GM12878 (cell line): ENCODE data around the gene MEGF11. TPM values are rescaled to one million over a fixed set of nuclear protein-coding genes. Genes with fewer than 3 reads are reported as not detected.

Source experiments
- ATAC-seq: fragments of 200-7000 bp; cut with Tn5 transposase; 3 replicates; pipeline ENCODE4 v1.9.1; 2020; ENCODE audit warnings: mild to moderate bottlenecking, moderate library complexity
- BruUV-seq: library from RNA; stranded (reverse); fragments of 400-500 nt; replicated peaks from 2 replicates; lab custom pipeline; 2021; lab: Mats Ljungman, UMichigan
- CTCF ChIA-PET: fragments of 300-600 bp; sonication (Branson Sonifier 250); formaldehyde crosslinking; extraction: SDS; loops from one replicate; lab custom pipeline; 2021; ENCODE audit warnings: inconsistent platforms; lab: Yijun Ruan, JAX
- POLR2A ChIA-PET: fragments of 350-600 bp; formaldehyde crosslinking; extraction: SDS; loops from one replicate; lab custom pipeline; 2021; ENCODE audit warnings: inconsistent platforms; lab: Charles Lee
- RAD21 ChIA-PET: fragments of 300-600 bp; sonication (Branson Sonifier 250); formaldehyde crosslinking; loops from one replicate; lab custom pipeline; 2023; ENCODE audit warnings: antibody characterized with exemption; ENCODE audit not compliant: unreplicated experiment; lab: Charles Lee
- SMC1A ChIA-PET: fragments of 300-600 bp; sonication (Branson Sonifier 250); formaldehyde crosslinking; loops from one replicate; lab custom pipeline; 2023; ENCODE audit not compliant: unreplicated experiment, uncharacterized antibody; lab: Charles Lee
- DNase-seq: peaks from one replicate; pipeline ENCODE4 v3.0.0-alpha.2; 2011; ENCODE audit warnings: low read depth, low spot score
- FAIRE-seq: peaks from 3 replicates; lab custom pipeline; 2011; peaks lifted over from hg19 to GRCh38; lab: Jason Lieb, UNC
- H2AFZ ChIP-seq: 2 replicates; pipeline ENCODE4 v1.6.0; 2011; ENCODE audit warnings: low read depth, low read length, control low read depth; ENCODE audit not compliant: control insufficient read depth
- H3K27ac ChIP-seq: 2 replicates; pipeline ENCODE4 v1.5.1; 2011; ENCODE audit warnings: control low read depth; ENCODE audit not compliant: control insufficient read depth, insufficient read depth
- H3K27me3 ChIP-seq, 2 experiments: replicated peaks in 1 of 2; 2 replicates each; pipeline versions ENCODE4 v1.6.0 to v1.6.1; 2011; ENCODE audit warnings: low read length in 1 of 2; ENCODE audit not compliant: control insufficient read depth in 2 of 2, insufficient read depth in 2 of 2
- H3K36me3 ChIP-seq, 2 experiments: 2 replicates each; pipeline ENCODE4 v1.5.1; 2011; ENCODE audit warnings: low read length in 1 of 2; ENCODE audit not compliant: control insufficient read depth in 2 of 2, insufficient read depth in 2 of 2
- H3K4me1 ChIP-seq: 2 replicates; pipeline ENCODE4 v1.6.1; 2011; ENCODE audit warnings: mild to moderate bottlenecking, low read length, moderate library complexity, mixed read lengths; ENCODE audit not compliant: control insufficient read depth, insufficient read depth
- H3K4me2 ChIP-seq: 2 replicates; pipeline ENCODE4 v1.6.0; 2011; ENCODE audit warnings: control low read depth; ENCODE audit not compliant: control insufficient read depth, insufficient read depth
- H3K4me3 ChIP-seq: fragments of 200-600 bp; sonication (generic); 2 replicates; pipeline ENCODE4 v1.5.1; 2016
- H3K79me2 ChIP-seq: 2 replicates; pipeline ENCODE4 v1.6.0; 2011; ENCODE audit warnings: low read length; ENCODE audit not compliant: control insufficient read depth, insufficient read depth
- H3K9ac ChIP-seq: 2 replicates; pipeline ENCODE4 v1.8.0; 2011; ENCODE audit warnings: low read length, control low read depth, mixed read lengths; ENCODE audit not compliant: control insufficient read depth, insufficient read depth
- H3K9me3 ChIP-seq: replicated peaks from 3 replicates; pipeline ENCODE4 v1.5.1; 2011; ENCODE audit warnings: mild to moderate bottlenecking, low read length; ENCODE audit not compliant: control insufficient read depth, insufficient read depth
- H4K20me1 ChIP-seq: 2 replicates; pipeline ENCODE4 v1.6.0; 2011; ENCODE audit not compliant: control insufficient read depth, insufficient read depth
- POLR2A ChIP-seq: IDR thresholded peaks from 2 replicates; pipeline ENCODE4 v1.6.1; 2011; ENCODE audit warnings: low read depth, mild to moderate bottlenecking, low read length
- ZSCAN29 ChIP-seq: fragments of 450-650 bp; IDR thresholded peaks from 2 replicates; pipeline ENCODE4 v1.6.1; 2017; ENCODE audit warnings: mild to moderate bottlenecking, moderate library complexity
- WGBS: methylation state at CpG from one replicate; pipeline ENCODE4 v1.1.6; 2016; ENCODE audit warnings: low lambda C conversion rate; ENCODE audit not compliant: insufficient replicate concordance, insufficient coverage; ENCODE audit errors: missing lambda C conversion rate; 5-methylcytosine and 5-hydroxymethylcytosine counted together
- in situ Hi-C: fragments of 300-500 bp; cut with MboI; formaldehyde crosslinking; loops from 9 replicates; pipeline ENCODE4 v1.14.3; 2018; ENCODE audit warnings: mixed read lengths
- intact Hi-C: fragments of 100-400 bp; cut with micrococcal nuclease; formaldehyde crosslinking; loops from one replicate; pipeline ENCODE4 v1.14.2; 2022; ENCODE audit not compliant: unreplicated experiment
- polyA plus RNA-seq, 11 experiments: library from polyadenylated mRNA; depleted of rRNA in 4 of 11; unstranded in 6 of 11; stranded (reverse) in 5 of 11; fragments of >200 nt; fragmentation: Nextera tagmentation in 4 of 11; fragmentation: Illumina TruSeq in 1 of 11; extraction: Ambion mirVana in 4 of 11; extraction: Trizol in 1 of 11; gene quantifications; 1 replicate in 1 of 11; 2 replicates in 10 of 11; pipeline versions ENCODE4 v1.2.1 to v1.2.3, GENCODE V29; 2011 to 2016; ENCODE audit warnings: inconsistent platforms in 2 of 11, missing spikeins in 2 of 11, low read depth in 1 of 11
- total RNA-seq, 4 experiments: library from RNA; depleted of rRNA in 3 of 4; stranded (reverse); fragments of >200 nt in 3 of 4; fragmentation: Illumina TruSeq in 1 of 4; extraction: Trizol in 1 of 4; gene quantifications; 2 replicates each; pipeline versions ENCODE4 v1.2.1 to v1.2.3, GENCODE V29; 2013 to 2021
- TF ChIP-seq, protein P1 (sequence below): IDR thresholded peaks from 2 replicates; pipeline ENCODE4 v1.6.1; 2012; ENCODE audit warnings: improper control_type of control experiment, low read depth, low read length; ENCODE audit not compliant: insufficient replicate concordance

The MEGF11 gene
- total and polyA plus RNA-seq, 10 of the 15 experiments (the other 5 are each of a cell fraction or from before 2014, with no cell fraction given), result 0.03 to 1.7 (median 0.49) TPM

DNA sequence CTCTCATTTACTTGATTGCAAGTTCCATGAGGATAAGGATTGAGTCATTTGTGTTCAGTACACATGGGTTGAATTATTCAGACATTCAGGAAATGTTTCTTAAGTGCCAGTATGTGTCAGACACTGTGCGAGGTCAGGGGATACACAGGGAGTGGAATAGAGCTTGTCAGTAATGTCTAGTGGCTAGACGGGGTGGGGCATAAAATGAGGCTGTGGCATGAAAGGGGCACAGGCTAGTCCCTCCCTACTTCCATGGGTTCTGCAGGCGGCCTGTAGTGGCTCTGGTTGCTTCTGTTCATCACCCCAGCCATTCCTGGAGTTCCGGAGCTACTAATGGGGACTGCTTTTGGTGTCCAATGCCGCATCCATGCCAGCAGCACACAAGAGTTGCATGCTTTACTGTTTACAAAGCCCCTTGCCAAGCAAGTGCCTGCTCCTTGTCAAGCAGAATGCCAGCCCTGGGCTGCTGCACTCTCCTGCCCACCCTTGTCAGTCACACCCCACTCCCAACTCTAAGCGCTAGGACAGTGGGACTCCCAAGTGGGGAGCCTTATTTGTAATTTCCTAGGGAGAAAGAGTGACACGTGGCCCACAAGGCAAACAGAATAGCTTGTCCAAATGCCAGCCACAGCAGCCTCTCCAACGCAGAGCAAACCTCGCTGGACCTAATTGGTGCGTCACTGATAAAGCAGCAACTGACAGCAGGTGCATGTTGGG is 313.5 kb downstream of the MEGF11 start (continued):
- TF ChIP-seq, protein P1, sequence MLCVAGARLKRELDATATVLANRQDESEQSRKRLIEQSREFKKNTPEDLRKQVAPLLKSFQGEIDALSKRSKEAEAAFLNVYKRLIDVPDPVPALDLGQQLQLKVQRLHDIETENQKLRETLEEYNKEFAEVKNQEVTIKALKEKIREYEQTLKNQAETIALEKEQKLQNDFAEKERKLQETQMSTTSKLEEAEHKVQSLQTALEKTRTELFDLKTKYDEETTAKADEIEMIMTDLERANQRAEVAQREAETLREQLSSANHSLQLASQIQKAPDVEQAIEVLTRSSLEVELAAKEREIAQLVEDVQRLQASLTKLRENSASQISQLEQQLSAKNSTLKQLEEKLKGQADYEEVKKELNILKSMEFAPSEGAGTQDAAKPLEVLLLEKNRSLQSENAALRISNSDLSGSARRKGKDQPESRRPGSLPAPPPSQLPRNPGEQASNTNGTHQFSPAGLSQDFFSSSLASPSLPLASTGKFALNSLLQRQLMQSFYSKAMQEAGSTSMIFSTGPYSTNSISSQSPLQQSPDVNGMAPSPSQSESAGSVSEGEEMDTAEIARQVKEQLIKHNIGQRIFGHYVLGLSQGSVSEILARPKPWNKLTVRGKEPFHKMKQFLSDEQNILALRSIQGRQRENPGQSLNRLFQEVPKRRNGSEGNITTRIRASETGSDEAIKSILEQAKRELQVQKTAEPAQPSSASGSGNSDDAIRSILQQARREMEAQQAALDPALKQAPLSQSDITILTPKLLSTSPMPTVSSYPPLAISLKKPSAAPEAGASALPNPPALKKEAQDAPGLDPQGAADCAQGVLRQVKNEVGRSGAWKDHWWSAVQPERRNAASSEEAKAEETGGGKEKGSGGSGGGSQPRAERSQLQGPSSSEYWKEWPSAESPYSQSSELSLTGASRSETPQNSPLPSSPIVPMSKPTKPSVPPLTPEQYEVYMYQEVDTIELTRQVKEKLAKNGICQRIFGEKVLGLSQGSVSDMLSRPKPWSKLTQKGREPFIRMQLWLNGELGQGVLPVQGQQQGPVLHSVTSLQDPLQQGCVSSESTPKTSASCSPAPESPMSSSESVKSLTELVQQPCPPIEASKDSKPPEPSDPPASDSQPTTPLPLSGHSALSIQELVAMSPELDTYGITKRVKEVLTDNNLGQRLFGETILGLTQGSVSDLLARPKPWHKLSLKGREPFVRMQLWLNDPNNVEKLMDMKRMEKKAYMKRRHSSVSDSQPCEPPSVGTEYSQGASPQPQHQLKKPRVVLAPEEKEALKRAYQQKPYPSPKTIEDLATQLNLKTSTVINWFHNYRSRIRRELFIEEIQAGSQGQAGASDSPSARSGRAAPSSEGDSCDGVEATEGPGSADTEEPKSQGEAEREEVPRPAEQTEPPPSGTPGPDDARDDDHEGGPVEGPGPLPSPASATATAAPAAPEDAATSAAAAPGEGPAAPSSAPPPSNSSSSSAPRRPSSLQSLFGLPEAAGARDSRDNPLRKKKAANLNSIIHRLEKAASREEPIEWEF, result no peak
- TF ChIP-seq ZSCAN29, result no peak

GRCh38 chr15:65938604-65939003 is 314.9 kb downstream of the MEGF11 start:
- in situ Hi-C loops (no loop called here), intact Hi-C loops (no loop called here)
- no TSS peak for BruUV-seq
- ChIA-PET RAD21 (no interaction called here), SMC1A (interaction anchor here (1.5 to 1.8 kb wide), 3 partner anchors 10 to 21 kb away, joined by 7 to 10 read pairs (median 7); no protein-coding TSS in a partner anchor), POLR2A (interaction anchor here (0.7 to 1.1 kb wide), 2 partner anchors 9 to 897 kb away, joined by 5 to 6 read pairs; no protein-coding TSS in a partner anchor), CTCF (interaction anchor here (1.0 to 1.5 kb wide), 5 partner anchors 14 to 325 kb away, joined by 3 to 4 read pairs (median 3); no protein-coding TSS in a partner anchor)
- no peaks in the 10 kb centered on the region for H3K79me2 ChIP-seq
- H4K20me1 ChIP-seq, result no peaks in the 10 kb centered on the region
- DNase-seq (no peak), FAIRE-seq (no peak), ATAC-seq (no peak)
- H3K27me3 ChIP-seq, result no peaks in the 10 kb centered on the region
- H3K27ac ChIP-seq, result no peak overlapping the region
- H3K4me3 ChIP-seq, result no peak overlapping the region
- H3K36me3 ChIP-seq, result no peaks in the 10 kb centered on the region
- WGBS, result 81% methylated on average over 4 of the region's 4 CpGs
- no peaks in the 10 kb centered on the region for H3K4me1 ChIP-seq
- H3K4me2 ChIP-seq, result no peak overlapping the region
- no peak overlapping the region for H2AFZ ChIP-seq
- H3K9me3 ChIP-seq, result no peaks in the 10 kb centered on the region
- no peak overlapping the region for H3K9ac ChIP-seq
- TF ChIP-seq POLR2A, result no peak
